HG03378 (cell line): ENCODE data around the gene AKR1C8.
"Not testable (repeated sequence)": the region's sequence is repeated elsewhere in the genome, so short reads cannot be mapped to it uniquely, and the experiment has no call there.

Experiments used
- ATAC-seq: cut with Tn5 transposase; IDR thresholded peaks from one replicate; pipeline ENCODE4 v1.9.1; 2021; ENCODE audit warnings: mild to moderate bottlenecking, moderate library complexity; ENCODE audit not compliant: unreplicated experiment

AKR1C8 gene

GRCh38 chr10:5184987-5185775 lies at the start of gene AKR1C8:
AKR1C8 (minus strand) TSS chr10:5185150; CDS start chr10:5185104, 46 bp downstream.
- ATAC-seq = no peak

- ATAC-seq = no peak
Observed at GRCh38 chr10:5234106-5234860, 49.3 kb upstream of the AKR1C8 start.

DNA sequence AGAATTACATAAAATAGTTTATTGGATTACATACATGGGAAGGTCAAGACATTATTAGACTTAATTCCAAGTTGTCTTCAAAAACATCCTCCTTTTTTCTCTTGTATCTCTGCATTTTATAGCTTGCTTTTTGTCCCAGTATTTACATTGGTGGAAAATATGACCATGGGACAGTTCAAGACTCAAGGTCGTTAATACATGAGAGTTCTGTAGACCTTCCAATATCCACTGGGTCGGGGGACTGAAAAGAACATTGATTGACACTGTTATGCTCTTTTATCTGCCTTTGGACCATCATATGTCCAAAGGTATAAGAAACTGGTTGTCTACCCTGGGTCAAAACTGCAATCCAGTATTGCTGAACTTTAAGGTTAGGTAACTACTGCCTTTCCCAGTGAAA lies 48.4 kb upstream of the AKR1C8 start:
- no peak for ATAC-seq

- ATAC-seq = no peak
Observed at GRCh38 chr10:5229019-5229418, 44.1 kb upstream of the AKR1C8 start.

- not testable (repeated sequence) for ATAC-seq
Observed at GRCh38 chr10:5222942-5223341, 38.0 kb upstream of the AKR1C8 start.

DNA sequence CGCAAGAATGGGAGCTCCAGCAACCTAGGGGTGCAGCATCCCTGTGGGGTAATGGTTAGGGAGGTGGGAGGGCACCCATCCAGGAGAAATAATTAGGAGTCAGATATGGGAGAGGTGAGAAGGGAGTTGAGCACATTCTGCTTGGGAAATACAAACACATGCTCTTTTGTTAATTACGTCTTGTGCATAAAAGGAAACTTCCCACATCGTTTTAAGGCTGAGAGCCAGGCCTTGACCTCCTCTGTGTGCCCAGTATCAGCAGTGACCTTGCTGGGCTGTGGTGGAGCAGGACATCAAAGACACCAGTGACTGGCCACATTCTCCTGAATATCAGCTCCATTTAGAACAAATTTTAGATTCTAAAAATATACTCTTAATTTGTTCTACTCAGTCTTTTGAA lies 34.3 kb upstream of the AKR1C8 start:
- no peak for ATAC-seq

DNA sequence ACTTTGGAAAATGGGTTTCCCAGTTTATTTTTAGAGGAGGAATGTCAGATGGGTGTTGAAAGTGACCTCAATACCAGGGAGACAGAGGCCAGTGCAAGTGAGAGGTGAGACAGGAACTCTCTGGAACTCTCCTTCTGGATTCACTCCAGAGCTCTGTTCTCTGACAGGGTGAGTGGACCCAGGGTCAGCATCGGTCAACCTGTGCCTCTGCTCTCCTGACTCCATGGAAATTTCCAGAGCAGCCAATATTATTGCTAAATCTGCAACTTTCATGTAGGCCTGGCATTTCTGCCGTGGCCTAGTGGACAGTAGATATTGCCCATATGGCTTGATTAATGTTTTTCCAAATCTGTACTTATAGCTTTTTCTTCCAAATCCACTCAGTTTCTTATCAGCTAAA lies 31.9 kb upstream of the AKR1C8 start:
- ATAC-seq = no peak

GRCh38 chr10:5211696-5212536 lies 27.0 kb upstream of the AKR1C8 start:
- ATAC-seq = no peak

GRCh38 chr10:5210261-5210660 lies 25.3 kb upstream of the AKR1C8 start:
- ATAC-seq = not testable (repeated sequence)

GRCh38 chr10:5209776-5210175 lies 24.8 kb upstream of the AKR1C8 start:
- not testable (repeated sequence) for ATAC-seq

DNA sequence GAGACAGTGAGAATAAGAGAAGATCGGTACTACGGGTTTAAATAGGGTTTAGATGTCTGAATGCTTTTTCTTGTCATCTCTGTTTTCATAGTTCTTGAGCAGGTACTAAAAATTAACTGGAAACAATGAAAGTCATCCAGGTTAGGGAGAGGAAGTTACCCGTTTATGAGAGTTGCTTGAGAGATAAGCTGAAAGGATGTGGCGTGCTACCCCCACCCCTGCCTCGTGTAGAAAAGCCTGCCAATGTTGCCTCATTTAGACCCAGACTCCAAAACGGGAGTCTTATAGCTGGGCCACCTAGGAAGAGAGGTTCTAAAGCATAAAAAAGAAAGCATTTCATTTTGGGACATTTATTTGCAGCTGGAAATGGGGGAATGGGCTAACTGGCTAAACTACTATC lies 21.8 kb upstream of the AKR1C8 start:
- no peak for ATAC-seq

GRCh38 chr10:5199398-5199797 lies 14.4 kb upstream of the AKR1C8 start:
- no peak for ATAC-seq

GRCh38 chr10:5198386-5198785 lies 13.4 kb upstream of the AKR1C8 start:
- no peak for ATAC-seq

GRCh38 chr10:5196702-5197113 lies 11.8 kb upstream of the AKR1C8 start, which contains the start of gene AKR1C4:
AKR1C4 (plus strand) TSS chr10:5196837; CDS start chr10:5196868, 31 bp downstream.
- no peak for ATAC-seq

DNA sequence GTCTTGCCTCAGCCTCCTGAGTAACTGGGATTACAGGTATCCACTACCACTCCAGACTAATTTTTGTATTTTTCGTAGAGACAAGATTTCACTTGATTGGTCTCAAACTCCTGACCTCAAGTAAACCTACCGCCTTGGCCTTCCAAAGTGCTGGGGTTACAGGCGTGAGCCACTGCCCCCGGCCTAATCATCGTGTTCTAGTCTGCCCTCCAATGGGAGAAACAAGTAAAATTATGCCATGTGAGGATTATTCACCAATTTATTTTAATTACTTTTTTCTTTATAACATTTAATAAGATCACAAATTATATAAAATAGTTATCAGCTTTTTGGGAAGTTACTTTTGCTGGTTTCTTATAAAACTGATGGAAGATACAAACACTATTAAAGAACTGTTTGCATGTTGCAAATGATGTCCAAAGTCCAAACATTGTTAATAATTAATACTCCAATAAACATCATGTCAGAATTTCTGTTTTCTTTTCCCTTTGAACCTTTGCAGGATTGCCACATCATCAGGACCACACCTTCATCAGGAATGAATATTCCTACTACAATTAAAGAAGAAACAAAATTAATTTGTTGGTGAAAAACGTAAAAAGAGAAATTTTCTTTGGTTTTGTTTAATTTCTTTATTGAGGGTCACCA lies 10.9 kb upstream of the AKR1C8 start:
- ATAC-seq = no peak

GRCh38 chr10:5194431-5194830 lies 9.5 kb upstream of the AKR1C8 start:
- ATAC-seq = no peak

GRCh38 chr10:5188358-5188757 lies 3.4 kb upstream of the AKR1C8 start:
- no peak for ATAC-seq

GRCh38 chr10:5187867-5188266 lies 2.9 kb upstream of the AKR1C8 start:
- ATAC-seq = no peak

DNA sequence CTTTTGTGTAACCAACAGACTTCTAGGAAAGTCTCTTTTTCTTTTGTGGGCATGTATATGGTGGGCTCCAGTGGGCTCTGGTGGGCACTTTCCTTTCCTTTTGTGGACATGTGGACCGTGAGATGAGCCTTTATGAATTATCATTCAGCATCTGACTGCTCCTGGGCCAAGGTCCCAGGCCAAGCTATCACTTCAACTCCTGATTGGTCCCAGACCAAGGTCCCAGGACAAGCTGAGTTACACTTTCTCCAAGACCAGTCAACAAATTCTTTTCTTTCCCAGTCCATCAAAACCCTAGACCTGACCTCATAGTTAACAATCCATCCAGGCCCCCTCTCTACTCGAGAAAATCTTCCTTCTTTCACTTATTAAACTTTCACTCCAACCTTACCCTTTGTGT lies 1.0 kb downstream of the AKR1C8 start:
- no peak for ATAC-seq

GRCh38 chr10:5180503-5180902 lies 4.4 kb downstream of the AKR1C8 start:
- ATAC-seq = not testable (repeated sequence)

DNA sequence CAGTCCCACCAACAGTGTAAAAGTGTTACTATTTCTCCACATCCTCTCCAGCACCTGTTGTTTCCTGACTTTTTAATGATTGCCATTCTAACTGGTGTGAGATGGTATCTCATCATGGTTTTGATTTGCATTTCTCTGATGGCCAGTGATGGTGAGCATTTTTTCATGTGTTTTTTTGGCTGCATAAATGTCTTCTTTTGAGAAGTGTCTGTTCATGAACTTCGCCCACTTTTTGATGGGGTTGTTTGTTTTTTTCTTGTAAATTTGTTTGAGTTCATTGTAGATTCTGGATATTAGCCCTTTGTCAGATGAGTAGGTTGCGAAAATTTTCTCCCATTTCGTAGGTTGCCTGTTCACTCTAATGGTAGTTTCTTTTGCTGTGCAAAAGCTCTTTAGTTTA lies 9.4 kb downstream of the AKR1C8 start:
- not testable (repeated sequence) for ATAC-seq
